ENCODE measurements around the gene SAMD13.

- TF ChIP-seq CTCF (IDR thresholded peaks at IDR 0.05) (no peak), FOSL2 (IDR thresholded peaks at IDR 0.05; ENCODE audit: borderline replicate concordance, low read depth) (no peak), POLR2AphosphoS5 (IDR thresholded peaks at IDR 0.05; ENCODE audit: low read depth, low read length) (no peak), RAD21 (IDR thresholded peaks at IDR 0.05; ENCODE audit: low read length) (no peak), EZH2phosphoT487 (IDR thresholded peaks at IDR 0.05; ENCODE audit: borderline replicate concordance, low read depth) (no peak), FOXM1 (IDR thresholded peaks at IDR 0.05; ENCODE audit: low read depth) (no peak), EP300 (IDR thresholded peaks at IDR 0.05; ENCODE audit: borderline replicate concordance in 1 of 2, low read depth in 1 of 2, low read length in 1 of 2) (no peak), REST (IDR thresholded peaks at IDR 0.05; ENCODE audit: low read depth, low read length) (no peak), USF2 (IDR thresholded peaks at IDR 0.05; ENCODE audit: borderline replicate concordance, low read depth, low read length) (no peak)
Measured at GRCh38 chr1:84299536-84300170, 1.9 kb upstream of the SAMD13 start.

Measured in SK-N-SH (cell line).